Measurements from ENCODE around the gene AADAT. TPM values are rescaled to one million over a fixed set of nuclear protein-coding genes. Genes with fewer than 3 reads are reported as not detected.
"Not testable (repeated sequence)": the region's sequence is repeated elsewhere in the genome, so short reads cannot be mapped to it uniquely, and the experiment has no call there.

Gene AADAT
- total RNA-seq, 3 donors from 2014 or later: 5.6 to 6.2 (median 5.9) TPM

DNA sequence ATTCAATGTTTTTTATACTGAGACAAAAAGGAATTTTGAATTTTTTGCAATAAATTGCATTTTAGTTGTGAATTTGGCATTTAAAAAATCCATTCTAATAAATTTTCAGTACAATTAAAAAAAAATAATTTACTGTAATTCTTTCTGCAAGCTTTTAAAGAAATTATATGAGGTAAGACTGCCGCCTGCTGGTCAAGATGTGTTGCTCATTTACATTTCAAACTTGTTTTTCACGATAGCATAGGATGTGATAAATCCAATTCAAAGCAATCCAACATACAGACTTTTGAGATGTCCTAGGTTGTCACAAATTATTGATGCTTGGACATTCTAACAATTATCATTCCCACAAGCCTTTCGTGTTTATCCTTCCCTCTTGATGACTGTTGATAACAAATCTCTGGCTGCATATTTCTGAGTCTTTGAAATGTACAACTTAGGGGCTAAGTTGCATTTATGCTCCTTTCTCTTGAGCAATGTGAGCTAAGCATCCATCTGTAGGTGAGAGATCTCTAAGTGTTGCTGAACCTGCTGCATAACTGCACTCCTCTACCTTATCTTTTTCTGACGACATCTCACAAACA is 41.9 kb downstream of the AADAT start:
- no peaks in the 10 kb centered on the region for H3K4me1 ChIP-seq
- H3K36me3 ChIP-seq: no peaks in the 10 kb centered on the region
- DNase-seq (ENCODE audit: low spot score in 2 of 2): peak; percentile 30 to 57
- H3K4me3 ChIP-seq: no peak overlapping the region
- H3K27me3 ChIP-seq: no peaks in the 10 kb centered on the region
- intact Hi-C loops (cut with DNase I; ENCODE audit: low total_unique reads): loop anchor here (5.0 kb wide), 1 partner anchor 241 kb away; no protein-coding TSS in a partner anchor
- no peak overlapping the region for H3K27ac ChIP-seq
- no peaks in the 10 kb centered on the region for H3K9me3 ChIP-seq
- TF ChIP-seq, protein P1, sequence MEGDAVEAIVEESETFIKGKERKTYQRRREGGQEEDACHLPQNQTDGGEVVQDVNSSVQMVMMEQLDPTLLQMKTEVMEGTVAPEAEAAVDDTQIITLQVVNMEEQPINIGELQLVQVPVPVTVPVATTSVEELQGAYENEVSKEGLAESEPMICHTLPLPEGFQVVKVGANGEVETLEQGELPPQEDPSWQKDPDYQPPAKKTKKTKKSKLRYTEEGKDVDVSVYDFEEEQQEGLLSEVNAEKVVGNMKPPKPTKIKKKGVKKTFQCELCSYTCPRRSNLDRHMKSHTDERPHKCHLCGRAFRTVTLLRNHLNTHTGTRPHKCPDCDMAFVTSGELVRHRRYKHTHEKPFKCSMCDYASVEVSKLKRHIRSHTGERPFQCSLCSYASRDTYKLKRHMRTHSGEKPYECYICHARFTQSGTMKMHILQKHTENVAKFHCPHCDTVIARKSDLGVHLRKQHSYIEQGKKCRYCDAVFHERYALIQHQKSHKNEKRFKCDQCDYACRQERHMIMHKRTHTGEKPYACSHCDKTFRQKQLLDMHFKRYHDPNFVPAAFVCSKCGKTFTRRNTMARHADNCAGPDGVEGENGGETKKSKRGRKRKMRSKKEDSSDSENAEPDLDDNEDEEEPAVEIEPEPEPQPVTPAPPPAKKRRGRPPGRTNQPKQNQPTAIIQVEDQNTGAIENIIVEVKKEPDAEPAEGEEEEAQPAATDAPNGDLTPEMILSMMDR (IDR thresholded peaks at IDR 0.05): peak; percentile 79 to 86 (median 80)
- no peak for TF ChIP-seq POLR2A (IDR thresholded peaks at IDR 0.05)

DNA sequence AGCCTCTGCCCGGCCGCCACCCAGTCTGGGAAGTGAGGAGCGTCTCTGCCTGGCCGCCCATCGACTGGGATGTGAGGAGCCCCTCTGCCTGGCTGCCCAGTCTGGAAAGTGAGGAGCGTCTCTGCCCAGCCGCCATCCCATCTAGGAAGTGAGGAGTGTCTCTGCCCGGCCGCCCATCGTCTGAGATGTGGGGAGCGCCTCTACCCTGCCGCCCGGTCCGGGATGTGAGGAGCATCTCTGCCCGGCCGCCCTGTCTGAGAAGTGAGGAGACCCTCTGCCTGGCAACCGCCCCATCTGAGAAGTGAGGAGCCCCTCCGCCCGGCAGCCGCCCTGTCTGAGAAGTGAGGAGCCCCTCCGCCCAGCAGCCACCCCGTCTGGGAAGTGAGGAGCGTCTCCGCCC is 43.6 kb downstream of the AADAT start:
- DNase-seq (ENCODE audit: low spot score in 2 of 2); H3K4me3 ChIP-seq; H3K36me3 ChIP-seq; H3K4me1 ChIP-seq; H3K27ac ChIP-seq; H3K27me3 ChIP-seq; H3K9me3 ChIP-seq: not testable (repeated sequence)
- intact Hi-C loops (cut with DNase I; ENCODE audit: low total_unique reads): loop anchor here (5.0 kb wide), 1 partner anchor 239 kb away; no protein-coding TSS in a partner anchor

GRCh38 chr4:170040031-170040680 is 49.6 kb downstream of the AADAT start:
- H3K27me3 ChIP-seq: no peaks in the 10 kb centered on the region
- no peaks in the 10 kb centered on the region for H3K36me3 ChIP-seq
- no peak overlapping the region for H3K27ac ChIP-seq
- intact Hi-C loops (cut with DNase I; ENCODE audit: low total_unique reads): no loop called here
- no peaks in the 10 kb centered on the region for H3K4me1 ChIP-seq
- H3K4me3 ChIP-seq: no peak overlapping the region
- DNase-seq (ENCODE audit: low spot score in 2 of 2): no peak
- no peaks in the 10 kb centered on the region for H3K9me3 ChIP-seq
- TF ChIP-seq POLR2A (IDR thresholded peaks at IDR 0.05): no peak
- TF ChIP-seq, protein P1 (IDR thresholded peaks at IDR 0.05): no peak
- no peak for TF ChIP-seq POLR2AphosphoS5 (IDR thresholded peaks at IDR 0.05)

- no peaks in the 10 kb centered on the region for H3K27me3 ChIP-seq
- no peaks in the 10 kb centered on the region for H3K4me1 ChIP-seq
- no peak overlapping the region for H3K4me3 ChIP-seq
- no peaks in the 10 kb centered on the region for H3K36me3 ChIP-seq
- no peak for DNase-seq (ENCODE audit: low spot score in 2 of 2)
- TF ChIP-seq POLR2AphosphoS5 (IDR thresholded peaks at IDR 0.05): no peak
- no peak for TF ChIP-seq POLR2A (IDR thresholded peaks at IDR 0.05)
- TF ChIP-seq, protein P1 (IDR thresholded peaks at IDR 0.05): no peak
- H3K27ac ChIP-seq: no peak overlapping the region
- H3K9me3 ChIP-seq: no peaks in the 10 kb centered on the region
- intact Hi-C loops (cut with DNase I; ENCODE audit: low total_unique reads): loop anchor here (5.0 kb wide), 1 partner anchor 474 kb away; no protein-coding TSS in a partner anchor
Measured at GRCh38 chr4:170038769-170039168, 51.0 kb downstream of the AADAT start.

- H3K9me3 ChIP-seq: no peaks in the 10 kb centered on the region
- H3K36me3 ChIP-seq: no peaks in the 10 kb centered on the region
- TF ChIP-seq POLR2AphosphoS5 (IDR thresholded peaks at IDR 0.05) (no peak), POLR2A (IDR thresholded peaks at IDR 0.05) (no peak)
- TF ChIP-seq, protein P1 (IDR thresholded peaks at IDR 0.05): no peak
- no peaks in the 10 kb centered on the region for H3K27me3 ChIP-seq
- H3K4me1 ChIP-seq: no peaks in the 10 kb centered on the region
- DNase-seq (ENCODE audit: low spot score in 2 of 2): no peak
- H3K27ac ChIP-seq: no peak overlapping the region
- H3K4me3 ChIP-seq: no peak overlapping the region
- intact Hi-C loops (cut with DNase I; ENCODE audit: low total_unique reads): loop anchor here (5.0 kb wide), 1 partner anchor 474 kb away; no protein-coding TSS in a partner anchor
Measured at GRCh38 chr4:170038232-170038631, 51.5 kb downstream of the AADAT start.
